GM10248 (cell line): Measurements from ENCODE around the gene ARF1.

Source experiments
- CTCF ChIA-PET: fragments of 300-600 bp; sonication (Branson Sonifier 250); formaldehyde crosslinking; extraction: SDS; loops from one replicate; lab custom pipeline; 2021; ENCODE audit warnings: antibody characterized with exemption; lab: Yijun Ruan, JAX
- POLR2A ChIA-PET: fragments of 350-650 bp; sonication (Branson Sonifier 250); formaldehyde crosslinking; extraction: SDS; loops from one replicate; lab custom pipeline; 2020; ENCODE audit warnings: antibody characterized with exemption; lab: Yijun Ruan, JAX
- DNase-seq: peaks from one replicate; pipeline ENCODE4 v3.0.0; 2012; ENCODE audit errors: extremely low spot score
- TF ChIP-seq, protein P1 (sequence below): IDR thresholded peaks from 2 replicates; pipeline ENCODE4 v1.5.1; 2012; ENCODE audit warnings: mild to moderate bottlenecking, low read depth; ENCODE audit errors: extremely low read depth, missing control alignments, control extremely low read depth

ARF1 gene

DNA sequence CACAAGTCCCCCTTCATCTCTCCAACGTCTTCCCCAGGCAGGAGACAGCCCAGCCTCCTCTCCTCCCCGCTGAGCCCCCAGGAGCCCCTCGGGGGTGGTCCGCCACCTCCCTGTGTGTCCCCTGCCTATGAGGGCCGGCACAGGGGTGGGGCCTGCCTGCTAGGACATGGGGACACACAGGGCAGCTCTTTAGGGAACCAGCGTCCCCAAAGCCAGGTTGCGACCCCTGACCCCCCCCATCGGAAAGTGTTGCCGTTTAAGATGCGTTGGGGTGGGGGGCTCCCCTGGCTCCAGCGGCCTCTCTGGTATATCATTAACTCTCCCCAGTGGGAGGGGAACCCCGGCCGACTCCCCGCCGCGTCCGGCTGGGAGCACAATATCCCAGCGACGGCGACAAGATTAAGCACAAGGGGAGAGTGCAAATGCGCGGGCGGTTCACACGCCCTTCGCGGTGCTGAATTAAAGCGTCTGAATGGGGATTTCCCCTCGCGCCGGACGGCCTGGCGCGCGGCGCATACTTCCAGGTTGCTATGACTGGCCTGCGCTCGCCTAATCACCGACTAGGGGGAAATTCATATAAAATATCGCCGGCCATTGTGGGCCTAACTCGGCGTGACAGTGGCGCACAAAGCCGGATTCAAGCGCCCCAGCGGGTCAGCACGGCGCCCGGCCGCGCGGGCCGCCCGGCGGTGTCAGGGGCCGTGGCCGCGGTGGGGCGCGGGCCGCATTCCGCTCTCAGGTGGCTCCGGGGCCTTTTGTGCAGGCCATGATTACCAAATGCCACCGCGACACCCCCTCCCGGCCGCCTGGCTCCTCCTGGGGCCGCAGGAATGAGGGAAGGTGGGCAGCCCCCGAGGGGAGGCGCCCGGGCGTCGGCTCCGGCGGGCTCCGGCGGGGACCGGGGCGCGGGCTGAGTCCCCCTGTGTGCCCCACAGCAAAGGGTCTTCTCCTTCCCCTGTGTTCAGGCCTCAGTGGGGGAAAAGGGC is 44.8 kb upstream of the ARF1 start:
- TF ChIP-seq, protein P1, sequence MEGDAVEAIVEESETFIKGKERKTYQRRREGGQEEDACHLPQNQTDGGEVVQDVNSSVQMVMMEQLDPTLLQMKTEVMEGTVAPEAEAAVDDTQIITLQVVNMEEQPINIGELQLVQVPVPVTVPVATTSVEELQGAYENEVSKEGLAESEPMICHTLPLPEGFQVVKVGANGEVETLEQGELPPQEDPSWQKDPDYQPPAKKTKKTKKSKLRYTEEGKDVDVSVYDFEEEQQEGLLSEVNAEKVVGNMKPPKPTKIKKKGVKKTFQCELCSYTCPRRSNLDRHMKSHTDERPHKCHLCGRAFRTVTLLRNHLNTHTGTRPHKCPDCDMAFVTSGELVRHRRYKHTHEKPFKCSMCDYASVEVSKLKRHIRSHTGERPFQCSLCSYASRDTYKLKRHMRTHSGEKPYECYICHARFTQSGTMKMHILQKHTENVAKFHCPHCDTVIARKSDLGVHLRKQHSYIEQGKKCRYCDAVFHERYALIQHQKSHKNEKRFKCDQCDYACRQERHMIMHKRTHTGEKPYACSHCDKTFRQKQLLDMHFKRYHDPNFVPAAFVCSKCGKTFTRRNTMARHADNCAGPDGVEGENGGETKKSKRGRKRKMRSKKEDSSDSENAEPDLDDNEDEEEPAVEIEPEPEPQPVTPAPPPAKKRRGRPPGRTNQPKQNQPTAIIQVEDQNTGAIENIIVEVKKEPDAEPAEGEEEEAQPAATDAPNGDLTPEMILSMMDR = no peak
- ChIA-PET POLR2A (no interaction called here), CTCF (no interaction called here)
- peak; percentile 84 for DNase-seq

DNA sequence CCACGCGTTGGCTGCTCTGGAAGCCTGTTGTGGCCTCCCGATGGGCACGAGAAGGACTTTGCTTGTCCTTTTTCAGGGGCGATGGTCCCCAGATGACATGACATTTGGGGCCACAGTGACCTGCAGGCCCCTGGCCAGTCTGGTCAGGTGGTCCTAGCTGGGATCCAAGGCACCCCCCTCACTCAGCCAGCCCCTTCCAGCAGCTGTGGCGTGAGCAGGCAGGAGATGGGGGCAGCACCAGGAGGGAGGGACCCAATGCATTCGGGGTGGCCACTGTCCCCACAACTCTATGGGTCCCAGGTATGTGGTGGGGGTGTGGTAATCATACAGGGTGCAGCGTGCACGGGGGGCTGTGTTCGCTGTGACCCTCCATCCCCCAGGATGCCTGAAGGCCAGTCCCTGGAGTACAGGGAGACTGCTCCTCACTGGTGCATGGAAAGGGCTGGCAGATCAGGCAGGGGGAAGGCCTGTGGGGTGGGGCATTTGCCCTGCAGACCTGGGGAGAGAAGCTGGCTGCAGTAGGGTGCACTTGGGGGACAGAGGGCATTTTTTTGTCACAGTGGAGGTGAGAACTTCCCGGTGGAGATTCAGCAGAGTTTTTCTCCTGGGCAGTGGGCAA is 44.0 kb upstream of the ARF1 start:
- CTCF ChIA-PET = no interaction called here
- POLR2A ChIA-PET = no interaction called here
- TF ChIP-seq, protein P1 = no peak
- DNase-seq = no peak

DNA sequence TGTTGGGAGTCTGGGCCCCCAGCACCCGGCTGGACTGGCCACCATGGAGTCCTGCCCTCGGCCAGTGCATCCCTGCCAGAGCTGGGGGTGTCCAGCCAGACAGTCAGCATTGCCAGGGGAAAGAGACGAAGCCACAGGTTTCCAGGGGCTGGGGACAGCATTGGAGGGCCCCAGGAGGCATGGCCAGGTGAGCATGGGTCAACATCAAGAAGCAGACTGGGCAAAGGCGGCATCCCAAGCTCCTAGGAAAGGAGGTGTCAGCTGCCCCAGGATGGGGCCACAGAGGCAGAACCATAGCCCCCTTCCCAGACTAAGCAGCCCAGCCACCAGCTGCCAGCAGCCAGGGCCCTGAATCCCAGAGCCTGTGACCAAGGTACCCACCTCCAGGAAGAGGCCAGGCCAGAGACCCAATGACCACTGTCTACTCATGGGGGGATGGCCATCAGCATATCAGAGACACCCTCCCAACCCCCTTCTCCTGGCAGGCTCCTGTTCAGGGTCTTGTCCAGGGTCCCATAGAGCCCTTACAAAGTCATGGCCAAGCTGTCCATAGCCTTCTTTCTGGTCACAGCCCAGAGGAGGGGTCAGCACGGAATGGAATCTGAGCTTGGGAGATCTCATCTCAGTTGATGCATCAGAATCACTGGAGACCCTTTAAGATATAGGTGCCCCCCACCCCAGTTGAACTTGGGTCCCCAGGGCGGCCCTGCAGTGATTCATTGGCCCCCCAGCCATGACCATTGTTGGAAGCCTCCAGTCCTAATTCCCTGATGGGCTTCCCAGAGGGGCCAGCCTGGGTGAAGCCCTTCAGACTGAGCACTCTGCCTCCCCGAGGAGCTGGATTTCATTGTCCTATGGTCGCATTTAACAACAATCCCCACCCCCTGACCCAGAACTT is 43.3 kb upstream of the ARF1 start:
- TF ChIP-seq, protein P1 = no peak
- ChIA-PET POLR2A (no interaction called here), CTCF (no interaction called here)
- no peak for DNase-seq

DNA sequence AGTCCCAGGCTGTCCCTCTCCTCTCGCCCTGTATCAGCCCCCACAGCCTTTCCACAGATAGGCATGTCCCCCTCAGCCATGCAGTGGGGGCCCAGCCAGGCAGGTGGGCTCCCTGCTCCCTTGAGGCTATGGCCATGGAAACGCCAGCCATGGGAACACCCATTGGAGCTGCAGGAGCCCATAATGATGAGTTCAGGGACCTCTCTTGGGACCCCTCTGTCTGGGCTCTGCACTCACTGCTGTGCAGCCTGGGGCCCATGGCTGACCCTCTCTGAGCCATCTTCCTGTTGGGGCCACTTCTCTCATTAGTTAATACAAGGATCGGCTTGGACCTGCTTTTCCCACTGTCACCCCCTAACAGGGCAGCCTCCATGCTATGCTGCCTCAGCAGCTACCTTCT is 42.5 kb upstream of the ARF1 start:
- no peak for DNase-seq
- TF ChIP-seq, protein P1 = no peak
- ChIA-PET POLR2A (no interaction called here), CTCF (no interaction called here)

DNA sequence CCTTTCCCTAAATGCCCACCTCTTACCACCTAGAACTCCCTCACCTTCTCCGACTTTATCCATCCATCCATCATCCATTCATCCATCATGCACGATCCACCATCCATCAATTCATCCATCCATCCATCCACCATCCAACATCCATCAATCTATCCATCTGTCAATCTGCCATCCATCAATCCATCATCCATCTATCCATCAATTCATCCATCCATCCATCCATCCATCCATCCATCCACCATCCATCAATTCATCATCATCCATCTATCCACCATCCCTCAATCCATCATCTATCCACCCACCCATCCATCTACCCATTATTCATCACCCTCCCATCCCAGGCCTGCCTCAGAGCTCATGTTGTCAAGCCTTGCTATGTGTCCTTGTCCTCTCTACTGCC is 41.2 kb upstream of the ARF1 start:
- ChIA-PET POLR2A (no interaction called here), CTCF (no interaction called here)
- DNase-seq = no peak
- TF ChIP-seq, protein P1 = no peak

DNA sequence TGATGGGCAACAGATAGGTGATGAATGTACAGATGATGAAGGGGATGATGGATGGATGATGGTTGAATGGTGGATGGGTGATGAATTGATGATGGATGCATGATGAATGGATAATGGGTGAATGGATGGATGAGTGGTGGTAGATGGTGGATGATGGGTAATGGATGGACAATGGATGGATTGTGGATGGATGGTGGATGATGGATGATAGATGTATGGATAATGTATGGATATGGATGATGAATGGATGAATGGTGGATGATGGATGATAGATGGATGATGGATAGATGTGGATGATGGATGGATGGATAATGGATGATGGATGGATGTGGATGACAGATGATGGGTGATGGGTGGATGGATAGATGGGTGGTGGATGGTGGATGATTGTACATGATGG is 40.0 kb upstream of the ARF1 start:
- no peak for DNase-seq
- ChIA-PET POLR2A (no interaction called here), CTCF (no interaction called here)
- TF ChIP-seq, protein P1 = no peak
